ENCODE data around the gene IGFN1. TPM values are rescaled to one million over a fixed set of nuclear protein-coding genes. Genes with fewer than 3 reads are reported as not detected.

The IGFN1 gene
- total and polyA plus RNA-seq, 2 of the 4 experiments (the other 2 are of a cell fraction), result 0.05 TPM; not detected in 1

GRCh38 chr1:201220388-201220715 is 29.7 kb downstream of the IGFN1 start:
- H2AFZ ChIP-seq (replicated peaks; ENCODE audit: low read length, poor library complexity), result no peak overlapping the region
- no peaks in the 10 kb centered on the region for H3K4me1 ChIP-seq (ENCODE audit: control insufficient read depth, insufficient read depth, low read length)
- TF ChIP-seq POLR2A (IDR thresholded peaks at IDR 0.05; ENCODE audit: low read depth, low read length) (no peak), ELK1 (IDR thresholded peaks at IDR 0.05; ENCODE audit: borderline replicate concordance, low read depth, low read length) (no peak), CTCF (conservative IDR thresholded peaks at IDR 0.05; ENCODE audit: low read depth, low read length) (no peak)
- H3K14ac ChIP-seq (replicated peaks; ENCODE audit: low read depth, low read length), result no peak overlapping the region
- dilution Hi-C loops (cut with HindIII; ENCODE audit: low sequenced_read_pairs, unreplicated experiment), result no loop called here
- no peak overlapping the region for H2AK9ac ChIP-seq (replicated peaks; ENCODE audit: low read depth, low read length, poor library complexity)
- H2BK20ac ChIP-seq (ENCODE audit: low read depth, low read length), result no peak overlapping the region
- H3K9me1 ChIP-seq (ENCODE audit: insufficient read depth, low read length), result no peaks in the 10 kb centered on the region
- in situ Hi-C loops (cut with MboI; ENCODE audit: low sequenced_read_pairs), result loop anchor here (10.0 kb wide), 1 partner anchor 136 kb away; no protein-coding TSS in a partner anchor
- no peak overlapping the region for H4K91ac ChIP-seq (ENCODE audit: insufficient read depth, low read depth, low read length)
- no peak overlapping the region for H2BK5ac ChIP-seq (ENCODE audit: low read depth, low read length, poor library complexity, severe bottlenecking)
- no peaks in the 10 kb centered on the region for H4K20me1 ChIP-seq (ENCODE audit: insufficient read depth, low read length)
- no peak overlapping the region for H3K9ac ChIP-seq (ENCODE audit: low read depth, low read length)
- no peak overlapping the region for H2BK15ac ChIP-seq (ENCODE audit: low read depth, low read length)
- no peak overlapping the region for H3K27ac ChIP-seq (ENCODE audit: insufficient read depth, low read length)
- H3K36me3 ChIP-seq (ENCODE audit: control insufficient read depth, insufficient read depth, low read length), result no peaks in the 10 kb centered on the region
- intact Hi-C loops (cut with micrococcal nuclease), result no loop called here
- ChIA-PET POLR2A (ENCODE audit: unreplicated experiment) (no interaction called here), CTCF (no interaction called here)
- no peak overlapping the region for H3K23ac ChIP-seq (ENCODE audit: low read depth, low read length)
- no peak overlapping the region for H3K18ac ChIP-seq (ENCODE audit: low read depth, low read length)
- no peaks in the 10 kb centered on the region for H3K9me3 ChIP-seq (ENCODE audit: control insufficient read depth, insufficient read depth, low read length)
- H4K8ac ChIP-seq (ENCODE audit: low read depth in 2 of 2, low read length in 2 of 2), result no peak overlapping the region
- H3K4me2 ChIP-seq (ENCODE audit: low read depth, low read length), result no peak overlapping the region
- no peak overlapping the region for H3K4me3 ChIP-seq (ENCODE audit: insufficient read depth, low read depth, low read length)
- ATAC-seq (ENCODE audit: low read depth), result no peak
- H4K5ac ChIP-seq (ENCODE audit: low read depth, low read length), result no peak overlapping the region
- BruUV-seq (replicated peaks), result no TSS peak
- H3K56ac ChIP-seq (ENCODE audit: extremely low read depth, insufficient read depth, low read length), result no peak overlapping the region
- H2BK120ac ChIP-seq (ENCODE audit: low read depth, low read length), result no peak overlapping the region
- no CpG with 5 or more reads among the region's 1 CpG for WGBS, 2 experiments (ENCODE audit: extremely low coverage in 2 of 2, insufficient read length in 1 of 2)
- no peak for DNase-seq
- H2AK5ac ChIP-seq (ENCODE audit: low read depth, low read length), result no peak overlapping the region
- H3K79me1 ChIP-seq (ENCODE audit: low read depth in 1 of 2, low read length in 2 of 2), result no peaks in the 10 kb centered on the region
- H3K27me3 ChIP-seq (ENCODE audit: control insufficient read depth, insufficient read depth, low read length), result peaks cover 34% of the 10 kb centered on the region
- no peak overlapping the region for H3K4ac ChIP-seq (ENCODE audit: low read depth, low read length)
